Liver (tissue), 9 donors: ENCODE results near the gene ADCY4. TPM values are rescaled to one million over a fixed set of nuclear protein-coding genes. Genes with fewer than 3 reads are reported as not detected.
"Not testable (repeated sequence)": the region's sequence is repeated elsewhere in the genome, so short reads cannot be mapped to it uniquely, and the experiment has no call there.

Source experiments
- DNase-seq: peaks from one replicate; pipeline ENCODE4 v3.0.0-alpha.2; 2017; ENCODE audit warnings: low spot score
- H3K27ac ChIP-seq, 2 donors: one replicate each; pipeline ENCODE4 v1.7.0; 2013; ENCODE audit warnings: inconsistent platforms in 2 of 2, low read length in 2 of 2, control low read depth in 1 of 2, low read depth in 1 of 2, mild to moderate bottlenecking in 1 of 2
- H3K27me3 ChIP-seq, 4 donors: one replicate each; pipeline versions ENCODE4 v1.6.1 to v1.7.0; 2013; ENCODE audit warnings: low read length in 3 of 4, inconsistent platforms in 1 of 4, mild to moderate bottlenecking in 1 of 4, moderate library complexity in 1 of 4; ENCODE audit not compliant: control insufficient read depth in 4 of 4, insufficient read depth in 4 of 4
- H3K36me3 ChIP-seq, 4 donors: one replicate each; pipeline versions ENCODE4 v1.6.1 to v1.7.0; 2013; ENCODE audit warnings: low read length in 3 of 4, mild to moderate bottlenecking in 3 of 4, low read depth in 1 of 4, moderate library complexity in 1 of 4; ENCODE audit not compliant: control insufficient read depth in 4 of 4, insufficient read depth in 3 of 4
- H3K4me1 ChIP-seq, 4 donors: one replicate each; pipeline versions ENCODE4 v1.6.1 to v1.7.0; 2013; ENCODE audit warnings: low read length in 3 of 4, mild to moderate bottlenecking in 3 of 4, moderate library complexity in 1 of 4; ENCODE audit not compliant: control insufficient read depth in 4 of 4, insufficient read depth in 4 of 4
- H3K4me3 ChIP-seq, 3 donors: one replicate each; pipeline versions ENCODE4 v1.6.1 to v1.7.0; 2013; ENCODE audit warnings: low read length in 3 of 3, control low read depth in 1 of 3, low read depth in 1 of 3, mild to moderate bottlenecking in 1 of 3
- H3K9ac ChIP-seq, 2 donors: one replicate each; pipeline ENCODE4 v1.7.0; 2013; ENCODE audit warnings: low read length in 2 of 2, mild to moderate bottlenecking in 2 of 2, moderate library complexity in 2 of 2, control low read depth in 1 of 2, low read depth in 1 of 2
- H3K9me3 ChIP-seq, 4 donors: one replicate each; pipeline versions ENCODE4 v1.6.1 to v1.7.0; 2013; ENCODE audit warnings: low read length in 3 of 4; ENCODE audit not compliant: control insufficient read depth in 4 of 4
- FOXA2 ChIP-seq: IDR thresholded peaks from 2 replicates; pipeline ENCODE4 v1.6.1; 2016; ENCODE audit warnings: antibody characterized with exemption
- HNF4A ChIP-seq, 2 donors: conservative IDR thresholded peaks; 2 replicates each; pipeline ENCODE4 v1.6.1; 2016; ENCODE audit warnings: antibody characterized with exemption in 2 of 2, mild to moderate bottlenecking in 2 of 2
- HNF4G ChIP-seq: IDR thresholded peaks from 2 replicates; pipeline ENCODE4 v1.6.1; 2016; ENCODE audit warnings: antibody characterized with exemption
- JUND ChIP-seq, 2 donors: IDR thresholded peaks; 2 replicates each; pipeline ENCODE4 v1.6.1; 2016; ENCODE audit warnings: antibody characterized with exemption in 2 of 2
- YY1 ChIP-seq: IDR thresholded peaks from 2 replicates; pipeline ENCODE4 v1.6.1; 2016; ENCODE audit warnings: antibody characterized with exemption, mild to moderate bottlenecking
- WGBS: extraction: QIAGEN DNeasy Blood & Tissue Kit; methylation state at CpG from one replicate; pipeline ENCODE4 v1.1.7; 2013; 5-methylcytosine and 5-hydroxymethylcytosine counted together
- polyA plus RNA-seq, 2 donors: library from polyadenylated mRNA; stranded (reverse) in 1 of 2; unstranded in 1 of 2; fragments of 200-250 nt in 1 of 2; fragments of >200 nt in 1 of 2; fragmentation: Nextera tagmentation in 1 of 2; extraction: Ambion mirVana in 1 of 2; gene quantifications; one replicate each; pipeline versions ENCODE4 v1.2.1 to v1.2.3, GENCODE V29; 2013 to 2015
- total RNA-seq, 2 donors: library from RNA; depleted of rRNA; stranded (reverse); fragments of >200 nt; gene quantifications; one replicate each; pipeline ENCODE4 v1.2.3, GENCODE V29; 2014
- TF ChIP-seq, protein P1 (sequence below): IDR thresholded peaks from 2 replicates; pipeline ENCODE4 v1.6.1; 2016; ENCODE audit warnings: antibody characterized with exemption
- TF ChIP-seq, protein P2 (sequence below): IDR thresholded peaks from 2 replicates; pipeline ENCODE4 v1.6.1; 2016; ENCODE audit warnings: antibody characterized with exemption, mild to moderate bottlenecking
- TF ChIP-seq, protein P3 (sequence below): IDR thresholded peaks from 2 replicates; pipeline ENCODE4 v1.6.1; 2016; ENCODE audit warnings: antibody characterized with exemption
- donor health status: healthy.
- donor health status: healthy.
- donor health status: healthy.
- donor health status: healthy.
- donor health status: healthy.

ADCY4 gene
- total and polyA plus RNA-seq, 4 donors = 2.2 to 7.2 (median 4.0) TPM

DNA sequence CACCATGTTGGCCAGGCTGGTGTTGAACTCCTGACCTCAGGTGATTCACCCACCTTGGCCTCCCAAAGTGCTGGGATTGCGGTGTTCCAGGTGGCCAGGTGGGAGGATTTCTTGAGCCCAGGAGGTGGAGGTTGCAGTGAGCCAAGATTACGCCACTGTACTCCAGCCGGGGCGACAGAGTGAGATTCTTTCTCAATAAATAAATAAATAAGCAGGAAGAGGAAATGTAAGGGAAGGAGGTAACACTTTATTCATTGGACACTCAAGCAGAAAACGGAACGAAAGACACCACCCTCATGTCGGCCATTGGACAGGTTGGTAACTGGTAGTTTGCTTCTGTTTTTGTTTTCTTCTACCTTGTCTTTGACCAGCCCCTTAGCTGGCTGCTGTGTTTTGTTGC, 20.1 kb upstream of the ADCY4 start:
- Histone ChIP-seq H3K36me3 (no peaks in the 10 kb centered on the region), H3K4me3 (no peak overlapping the region), H3K27me3 (no peaks in the 10 kb centered on the region), H3K27ac (no peak overlapping the region), H3K9me3 (no peaks in the 10 kb centered on the region), H3K9ac (no peak overlapping the region), H3K4me1 (peaks cover 0 to 6% (median 2%) of the 10 kb centered on the region in 4 donors)
- 78% methylated on average over 7 of the region's 7 CpGs for WGBS
- TF ChIP-seq, protein P1, sequence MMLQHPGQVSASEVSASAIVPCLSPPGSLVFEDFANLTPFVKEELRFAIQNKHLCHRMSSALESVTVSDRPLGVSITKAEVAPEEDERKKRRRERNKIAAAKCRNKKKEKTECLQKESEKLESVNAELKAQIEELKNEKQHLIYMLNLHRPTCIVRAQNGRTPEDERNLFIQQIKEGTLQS = no peak
- TF ChIP-seq FOXA2 (no peak), HNF4G (no peak), YY1 (no peak)
- TF ChIP-seq, protein P2, sequence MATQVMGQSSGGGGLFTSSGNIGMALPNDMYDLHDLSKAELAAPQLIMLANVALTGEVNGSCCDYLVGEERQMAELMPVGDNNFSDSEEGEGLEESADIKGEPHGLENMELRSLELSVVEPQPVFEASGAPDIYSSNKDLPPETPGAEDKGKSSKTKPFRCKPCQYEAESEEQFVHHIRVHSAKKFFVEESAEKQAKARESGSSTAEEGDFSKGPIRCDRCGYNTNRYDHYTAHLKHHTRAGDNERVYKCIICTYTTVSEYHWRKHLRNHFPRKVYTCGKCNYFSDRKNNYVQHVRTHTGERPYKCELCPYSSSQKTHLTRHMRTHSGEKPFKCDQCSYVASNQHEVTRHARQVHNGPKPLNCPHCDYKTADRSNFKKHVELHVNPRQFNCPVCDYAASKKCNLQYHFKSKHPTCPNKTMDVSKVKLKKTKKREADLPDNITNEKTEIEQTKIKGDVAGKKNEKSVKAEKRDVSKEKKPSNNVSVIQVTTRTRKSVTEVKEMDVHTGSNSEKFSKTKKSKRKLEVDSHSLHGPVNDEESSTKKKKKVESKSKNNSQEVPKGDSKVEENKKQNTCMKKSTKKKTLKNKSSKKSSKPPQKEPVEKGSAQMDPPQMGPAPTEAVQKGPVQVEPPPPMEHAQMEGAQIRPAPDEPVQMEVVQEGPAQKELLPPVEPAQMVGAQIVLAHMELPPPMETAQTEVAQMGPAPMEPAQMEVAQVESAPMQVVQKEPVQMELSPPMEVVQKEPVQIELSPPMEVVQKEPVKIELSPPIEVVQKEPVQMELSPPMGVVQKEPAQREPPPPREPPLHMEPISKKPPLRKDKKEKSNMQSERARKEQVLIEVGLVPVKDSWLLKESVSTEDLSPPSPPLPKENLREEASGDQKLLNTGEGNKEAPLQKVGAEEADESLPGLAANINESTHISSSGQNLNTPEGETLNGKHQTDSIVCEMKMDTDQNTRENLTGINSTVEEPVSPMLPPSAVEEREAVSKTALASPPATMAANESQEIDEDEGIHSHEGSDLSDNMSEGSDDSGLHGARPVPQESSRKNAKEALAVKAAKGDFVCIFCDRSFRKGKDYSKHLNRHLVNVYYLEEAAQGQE = no peak
- TF ChIP-seq, protein P3, sequence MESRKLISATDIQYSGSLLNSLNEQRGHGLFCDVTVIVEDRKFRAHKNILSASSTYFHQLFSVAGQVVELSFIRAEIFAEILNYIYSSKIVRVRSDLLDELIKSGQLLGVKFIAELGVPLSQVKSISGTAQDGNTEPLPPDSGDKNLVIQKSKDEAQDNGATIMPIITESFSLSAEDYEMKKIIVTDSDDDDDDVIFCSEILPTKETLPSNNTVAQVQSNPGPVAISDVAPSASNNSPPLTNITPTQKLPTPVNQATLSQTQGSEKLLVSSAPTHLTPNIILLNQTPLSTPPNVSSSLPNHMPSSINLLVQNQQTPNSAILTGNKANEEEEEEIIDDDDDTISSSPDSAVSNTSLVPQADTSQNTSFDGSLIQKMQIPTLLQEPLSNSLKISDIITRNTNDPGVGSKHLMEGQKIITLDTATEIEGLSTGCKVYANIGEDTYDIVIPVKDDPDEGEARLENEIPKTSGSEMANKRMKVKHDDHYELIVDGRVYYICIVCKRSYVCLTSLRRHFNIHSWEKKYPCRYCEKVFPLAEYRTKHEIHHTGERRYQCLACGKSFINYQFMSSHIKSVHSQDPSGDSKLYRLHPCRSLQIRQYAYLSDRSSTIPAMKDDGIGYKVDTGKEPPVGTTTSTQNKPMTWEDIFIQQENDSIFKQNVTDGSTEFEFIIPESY = no peak
- DNase-seq = no peak

DNA sequence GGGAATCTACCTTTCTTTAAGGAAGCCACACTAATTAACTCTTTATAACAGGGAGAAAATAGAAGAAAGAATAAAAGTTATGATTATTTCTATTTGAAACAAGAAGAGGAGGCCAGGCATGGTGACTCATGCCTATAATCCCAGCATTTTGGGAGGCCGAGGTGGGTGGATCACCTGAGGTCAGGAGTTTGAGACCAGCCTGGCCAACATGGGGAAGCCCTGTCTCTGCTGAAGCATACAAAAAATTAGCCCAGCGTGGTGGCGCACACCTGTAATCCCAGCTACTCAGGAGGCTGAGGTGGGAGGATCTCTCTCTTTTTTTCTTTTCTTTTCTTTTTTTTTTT, 19.6 kb upstream of the ADCY4 start:
- DNase-seq, H3K27ac ChIP-seq: not testable (repeated sequence)

DNA sequence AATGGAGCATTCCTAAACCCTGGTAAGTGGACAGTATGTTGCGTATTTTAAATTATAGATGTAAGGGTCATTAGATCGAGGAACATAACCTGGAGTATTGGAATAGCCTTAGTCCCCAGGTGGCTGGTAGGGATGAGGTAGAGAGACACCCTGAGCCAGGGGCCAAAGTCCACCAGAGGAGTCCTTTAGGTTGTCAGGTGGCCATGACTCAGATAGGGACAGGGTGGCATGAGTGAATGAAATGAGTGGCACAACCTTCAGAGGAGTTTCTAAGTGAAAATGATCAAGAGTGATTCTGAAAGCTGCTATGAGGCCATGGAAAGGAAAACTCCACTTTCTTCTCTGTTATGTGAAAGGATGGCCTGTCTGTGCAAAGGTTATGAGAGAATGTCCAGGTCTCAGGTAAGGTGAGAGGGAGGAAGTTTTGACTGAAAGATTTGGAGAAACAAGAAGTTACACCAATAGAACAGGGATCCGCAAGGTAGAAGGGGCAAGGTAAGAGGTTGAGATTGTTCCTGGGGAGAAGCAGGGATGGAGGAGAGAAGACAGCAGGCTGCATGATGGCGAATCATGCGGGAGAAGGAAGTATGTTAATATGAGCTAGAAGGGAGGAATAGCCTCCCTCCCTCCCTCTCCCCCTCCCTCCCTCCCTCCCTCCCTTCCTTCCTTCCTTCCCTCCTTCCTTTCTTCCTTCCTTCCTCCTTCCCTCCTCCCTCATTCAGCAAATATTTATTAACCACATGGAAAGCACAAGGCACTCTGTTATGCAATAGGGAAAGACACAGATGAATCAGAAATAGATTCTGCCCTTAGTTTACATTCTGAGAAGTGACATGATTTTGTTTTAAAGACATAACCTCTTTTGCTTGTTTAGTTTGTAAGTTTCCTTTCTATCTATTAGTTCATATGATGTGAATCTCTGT, 18.9 kb upstream of the ADCY4 start:
- Histone ChIP-seq H3K4me3 (no peak overlapping the region), H3K36me3 (no peaks in the 10 kb centered on the region), H3K27ac (no peak overlapping the region), H3K9ac (no peak overlapping the region), H3K27me3 (no peaks in the 10 kb centered on the region), H3K4me1 (peaks cover 0 to 6% (median 2%) of the 10 kb centered on the region in 4 donors), H3K9me3 (no peaks in the 10 kb centered on the region)
- TF ChIP-seq HNF4A (conservative IDR thresholded peaks at IDR 0.05) = peak; percentile 62 to 70
- peak in 1 of 2 donors; percentile 42 for TF ChIP-seq JUND (IDR thresholded peaks at IDR 0.05)
- TF ChIP-seq, protein P3 = no peak
- no peak for DNase-seq
- 49% methylated on average over 5 of the region's 5 CpGs for WGBS

More for the DNA sequence above, 19.6 kb upstream of the ADCY4 start:
- not testable (repeated sequence) for H3K9me3 ChIP-seq, H3K4me3 ChIP-seq, H3K9ac ChIP-seq, H3K4me1 ChIP-seq, H3K36me3 ChIP-seq, H3K27me3 ChIP-seq
- WGBS = 92% methylated on average over 3 of the region's 3 CpGs
